HepG2 (cell line): ENCODE results near the gene OXLD1. TPM values are rescaled to one million over a fixed set of nuclear protein-coding genes. Genes with fewer than 3 reads are reported as not detected.
"Not testable (repeated sequence)": the region's sequence is repeated elsewhere in the genome, so short reads cannot be mapped to it uniquely, and the experiment has no call there.

Experiments
- ATAC-seq: fragments of 200-7000 bp; cut with Tn5 transposase; 3 replicates; pipeline ENCODE4 v1.9.1; 2020; ENCODE audit warnings: mild to moderate bottlenecking, moderate library complexity
- BruUV-seq: library from RNA; stranded (reverse); fragments of 400-500 nt; replicated peaks from 2 replicates; lab custom pipeline; 2021; lab: Mats Ljungman, UMichigan
- CTCF ChIA-PET: fragments of 300-600 bp; formaldehyde crosslinking; extraction: SDS; loops from one replicate; lab custom pipeline; 2021; ENCODE audit warnings: low total read pairs, inconsistent platforms, low intra/inter-chr PET ratio; lab: Yijun Ruan, JAX
- POLR2A ChIA-PET: fragments of 350-600 bp; sonication (Branson Sonifier 250); formaldehyde crosslinking; loops from one replicate; lab custom pipeline; 2020; ENCODE audit warnings: antibody characterized with exemption, inconsistent platforms; lab: Yijun Ruan, JAX
- DNase-seq: peaks from one replicate; pipeline ENCODE4 v3.0.0-alpha.2; 2015; ENCODE audit warnings: low spot score
- FAIRE-seq: peaks from 3 replicates; lab custom pipeline; 2011; peaks lifted over from hg19 to GRCh38; lab: Jason Lieb, UNC
- H2AFZ ChIP-seq: one replicate; pipeline ENCODE4 v1.6.1; 2011; ENCODE audit warnings: low read length, inconsistent platforms
- H3K27ac ChIP-seq: fragments of 300-600 bp; 3 replicates; pipeline ENCODE4 v1.8.0; 2011; ENCODE audit warnings: mixed run types, mild to moderate bottlenecking, mixed read lengths, low read length, inconsistent platforms; ENCODE audit not compliant: insufficient read depth; ENCODE audit errors: extremely low read length
- H3K27me3 ChIP-seq, 2 experiments: fragments of 200-600 bp in 1 of 2; 2 replicates in 1 of 2; 3 replicates in 1 of 2; pipeline versions ENCODE4 v1.6.0 to v1.8.0; 2011; ENCODE audit warnings: low read length in 2 of 2, mild to moderate bottlenecking in 2 of 2, moderate library complexity in 2 of 2, inconsistent platforms in 1 of 2; ENCODE audit not compliant: insufficient read depth in 2 of 2, control insufficient read depth in 1 of 2
- H3K36me3 ChIP-seq, 2 experiments: fragments of 200-600 bp in 1 of 2; replicated peaks in 1 of 2; 2 replicates in 1 of 2; 3 replicates in 1 of 2; pipeline versions ENCODE4 v1.5.1 to v1.8.0; 2011; ENCODE audit warnings: low read length in 2 of 2, inconsistent platforms in 1 of 2; ENCODE audit not compliant: insufficient read depth in 2 of 2, control insufficient read depth in 1 of 2
- H3K4me1 ChIP-seq: 2 replicates; pipeline ENCODE4 v1.5.1; 2012; ENCODE audit warnings: low read length, inconsistent platforms; ENCODE audit not compliant: insufficient read depth
- H3K4me2 ChIP-seq: 2 replicates; pipeline ENCODE4 v1.6.0; 2011; ENCODE audit warnings: low read depth, low read length, inconsistent platforms
- H3K4me3 ChIP-seq, 3 experiments: fragments of 200-600 bp in 1 of 3; sonication (generic), shearing (Covaris generic) in 1 of 3; replicated peaks in 1 of 3; 2 replicates each; pipeline ENCODE4 v1.5.1; 2011 to 2016; ENCODE audit warnings: low read length in 3 of 3, inconsistent platforms in 2 of 3, low read depth in 2 of 3, mild to moderate bottlenecking in 2 of 3, control low read depth in 1 of 3, mixed read lengths in 1 of 3; ENCODE audit not compliant: insufficient read depth in 1 of 3
- H3K79me2 ChIP-seq: one replicate; pipeline ENCODE4 v1.6.1; 2011; ENCODE audit warnings: low read length, inconsistent platforms; ENCODE audit not compliant: insufficient read depth
- H3K9ac ChIP-seq: 2 replicates; pipeline ENCODE4 v1.6.0; 2011; ENCODE audit warnings: mild to moderate bottlenecking, low read depth, low read length, inconsistent platforms; ENCODE audit not compliant: insufficient read depth
- H3K9me3 ChIP-seq: 2 replicates; pipeline ENCODE4 v1.5.1; 2012; ENCODE audit warnings: mild to moderate bottlenecking, low read length
- H4K20me1 ChIP-seq: 2 replicates; pipeline ENCODE4 v1.6.0; 2011; ENCODE audit warnings: inconsistent platforms, mild to moderate bottlenecking, low read length, moderate library complexity; ENCODE audit not compliant: insufficient read depth
- AGO2 ChIP-seq: fragments of 200-400 bp; formaldehyde crosslinking; optimal IDR thresholded peaks from 2 replicates; pipeline ENCODE3; 2017; ENCODE audit warnings: mild to moderate bottlenecking, low read depth, low read length, moderate library complexity
- CBX5 ChIP-seq: sonication (generic); formaldehyde crosslinking; IDR thresholded peaks from 2 replicates; pipeline ENCODE4 v1.4.0; 2020; ENCODE audit warnings: missing genetic modification reagents, borderline replicate concordance
- CTCF ChIP-seq: sonication (generic); formaldehyde crosslinking; IDR thresholded peaks from 2 replicates; pipeline ENCODE4 v1.5.0; 2020; ENCODE audit warnings: mild to moderate bottlenecking, missing genetic modification reagents, moderate library complexity
- FOXA3 ChIP-seq: IDR thresholded peaks from 2 replicates; pipeline ENCODE4 v1.6.1; 2016; ENCODE audit warnings: missing genetic modification reagents, missing compliant biosample characterization
- HINFP ChIP-seq: sonication (generic); formaldehyde crosslinking; IDR thresholded peaks from 2 replicates; pipeline ENCODE4 v1.4.0; 2020; ENCODE audit warnings: low read depth, mild to moderate bottlenecking, missing genetic modification reagents
- HNRNPL ChIP-seq: fragments of 200-400 bp; formaldehyde crosslinking; IDR thresholded peaks from 2 replicates; pipeline ENCODE4 v1.6.1; 2017; ENCODE audit warnings: mild to moderate bottlenecking, low read depth, low read length
- KDM2A ChIP-seq: sonication (generic); formaldehyde crosslinking; IDR thresholded peaks from 2 replicates; pipeline ENCODE4 v1.4.0; 2020; ENCODE audit warnings: low read depth, missing genetic modification reagents, borderline replicate concordance
- MAX ChIP-seq: IDR thresholded peaks from 2 replicates; pipeline ENCODE4 v1.6.1; 2012; ENCODE audit warnings: inconsistent platforms
- MXD4 ChIP-seq: IDR thresholded peaks from 2 replicates; pipeline ENCODE4 v1.6.1; 2016; ENCODE audit warnings: mild to moderate bottlenecking, missing biosample characterization, missing genetic modification reagents
- POLR2A ChIP-seq, 2 experiments: IDR thresholded peaks; 2 replicates each; pipeline ENCODE4 v1.6.1; 2011; ENCODE audit warnings: low read depth in 2 of 2, low read length in 2 of 2, mild to moderate bottlenecking in 1 of 2, moderate library complexity in 1 of 2; ENCODE audit not compliant: insufficient read depth in 1 of 2
- SRSF1 ChIP-seq: fragments of 200-400 bp; formaldehyde crosslinking; optimal IDR thresholded peaks from 2 replicates; pipeline ENCODE3; 2017; ENCODE audit warnings: mild to moderate bottlenecking, low read depth, low read length, moderate library complexity
- WGBS: methylation state at CpG from one replicate; pipeline ENCODE4 v1.1.6; 2017; ENCODE audit warnings: low lambda C conversion rate; 5-methylcytosine and 5-hydroxymethylcytosine counted together
- in situ Hi-C: cut with HindIII; loops from 2 replicates; pipeline ENCODE4 v1.10.0; 2017; ENCODE audit warnings: low pct_unique_long_range_greater_than_20kb; ENCODE audit not compliant: extremely low pct_ligation_motif_present
- intact Hi-C: fragments of 100-400 bp; cut with micrococcal nuclease; formaldehyde crosslinking; loops from one replicate; pipeline ENCODE4 v1.10.0; 2022; ENCODE audit not compliant: unreplicated experiment
- polyA plus RNA-seq, 8 experiments: library from polyadenylated mRNA; depleted of rRNA in 3 of 8; stranded (reverse) in 7 of 8; unstranded in 1 of 8; fragments of >200 nt; fragmentation: Illumina TruSeq in 4 of 8; extraction: Trizol in 4 of 8; gene quantifications; 2 replicates each; pipeline versions ENCODE4 v1.2.1 to v1.2.3, GENCODE V29; 2011 to 2016; ENCODE audit warnings: low read depth in 4 of 8, missing spikeins in 1 of 8, mixed read lengths in 1 of 8; ENCODE audit not compliant: insufficient read depth in 1 of 8
- total RNA-seq, 5 experiments: library from RNA; depleted of rRNA; stranded (reverse); fragments of >200 nt; fragmentation: Illumina TruSeq; extraction: Trizol; gene quantifications; 2 replicates each; pipeline ENCODE4 v1.2.3, GENCODE V29; 2016; ENCODE audit warnings: low read depth in 1 of 5

OXLD1 gene
- total and polyA plus RNA-seq, 2 of the 13 experiments (the other 11 are each of a cell fraction or from before 2014, with no cell fraction given), result 27.1 to 37.5 TPM

GRCh38 chr17:81676906-81677305, 10.5 kb upstream of the OXLD1 start:
- H3K36me3 ChIP-seq, result peaks cover 19 to 25% of the 10 kb centered on the region in 2 experiments; a peak in 4 of 5 replicates
- TF ChIP-seq POLR2A (IDR thresholded peaks at IDR 0.05; ENCODE audit: insufficient read depth in 1 of 2, low read depth in 2 of 2, low read length in 2 of 2) (0 out of 4 replicates have a peak, but pooled peaks of 1 of the 2 experiments have one; percentile 26), MAX (no peak), SRSF1 (no peak), AGO2 (peak; percentile 72), HNRNPL (0 out of 2 replicates have a peak, but pooled peaks have one; percentile 10)
- BruUV-seq, result no TSS peak

GRCh38 chr17:81675515-81676221, 9.3 kb upstream of the OXLD1 start:
- H3K79me2 ChIP-seq, H3K27ac ChIP-seq, H3K9ac ChIP-seq, H4K20me1 ChIP-seq, CTCF ChIA-PET, H3K4me3 ChIP-seq, H2AFZ ChIP-seq, H3K9me3 ChIP-seq, in situ Hi-C loops, BruUV-seq, H3K4me2 ChIP-seq, DNase-seq, intact Hi-C loops, H3K27me3 ChIP-seq: not testable (repeated sequence)
- 38% methylated on average over 18 of the region's 18 CpGs for WGBS
- POLR2A ChIA-PET, result interaction anchor here (1.0 to 3.8 kb wide), 4 partner anchors 9 to 37 kb away, joined by 3 to 13 read pairs (median 6); partner anchors contain the start of genes CCDC137, MRPL12, OXLD1 and SLC25A10
- peak; percentile 14; the same call in 1 of the 3 replicates for ATAC-seq
- H3K4me1 ChIP-seq, result peaks cover 21% of the 10 kb centered on the region
- H3K36me3 ChIP-seq, result peaks cover 24 to 32% of the 10 kb centered on the region in 2 experiments; a peak in 4 of 5 replicates
- peak; percentile 42 for FAIRE-seq
- TF ChIP-seq KDM2A, result peak; percentile 78
- peak; percentile 9 for TF ChIP-seq AGO2
- peak; percentile 78 for TF ChIP-seq FOXA3 (CRISPR knock-in tag)
- peak; percentile 61; the same call in 1 of the 2 replicates for TF ChIP-seq HINFP
- TF ChIP-seq MXD4 (CRISPR knock-in tag), result 0 out of 2 replicates have a peak, but pooled peaks have one; percentile 36
- peak; percentile 76 for TF ChIP-seq CTCF (CRISPR knock-in tag)
- TF ChIP-seq CBX5 (CRISPR knock-in tag), result peak; percentile 37; the same call in 1 of the 2 replicates

More at GRCh38 chr17:81676906-81677305, 10.5 kb upstream of the OXLD1 start:
- peaks cover 24% of the 10 kb centered on the region for H3K4me1 ChIP-seq
- intact Hi-C loops, result no loop called here
- H4K20me1 ChIP-seq, result no peaks in the 10 kb centered on the region
- ChIA-PET CTCF (no interaction called here), POLR2A (interaction anchor here (3.8 kb wide), 1 partner anchor 26 kb away, joined by 13 read pairs; the partner anchor contains the start of gene MRPL12)
- H3K27me3 ChIP-seq, result no peaks in the 10 kb centered on the region
- ATAC-seq, result peak; percentile 17
- H3K4me2 ChIP-seq, result no peak overlapping the region
- FAIRE-seq, result no peak
- no peak overlapping the region for H3K9ac ChIP-seq
- H3K27ac ChIP-seq, result no peak overlapping the region
- WGBS, result 85% methylated on average over 12 of the region's 17 CpGs
- H3K9me3 ChIP-seq, result no peaks in the 10 kb centered on the region
- H3K79me2 ChIP-seq, result no peaks in the 10 kb centered on the region
- no peak overlapping the region for H2AFZ ChIP-seq
- in situ Hi-C loops, result no loop called here
- no peak for DNase-seq
- H3K4me3 ChIP-seq, result no peak overlapping the region
